DMS 273 (cell line): ENCODE measurements around the gene PEPD.
"Not testable (repeated sequence)": the region's sequence is repeated elsewhere in the genome, so short reads cannot be mapped to it uniquely, and the experiment has no call there.

Experiments
- DNase-seq: peaks from one replicate; lab custom pipeline; 2025; ENCODE audit not compliant: unreplicated experiment; lab: John Stamatoyannopoulos, UW

Gene PEPD

GRCh38 chr19:33479570-33479969 lies 42.0 kb downstream of the PEPD start:
- DNase-seq: not testable (repeated sequence)

GRCh38 chr19:33477781-33478180 lies 43.8 kb downstream of the PEPD start:
- DNase-seq: no peak

GRCh38 chr19:33476151-33476707 lies 45.4 kb downstream of the PEPD start:
- DNase-seq: no peak

GRCh38 chr19:33473653-33474305 lies 47.8 kb downstream of the PEPD start:
- no peak for DNase-seq

- no peak for DNase-seq
Observed at GRCh38 chr19:33472691-33473652, 48.6 kb downstream of the PEPD start.

GRCh38 chr19:33472226-33472625 lies 49.4 kb downstream of the PEPD start:
- DNase-seq: no peak

- DNase-seq: no peak
Observed at GRCh38 chr19:33471111-33471996, 50.2 kb downstream of the PEPD start.

- no peak for DNase-seq
Observed at GRCh38 chr19:33470686-33471085, 50.9 kb downstream of the PEPD start.

- no peak for DNase-seq
Observed at GRCh38 chr19:33470040-33470330, 51.6 kb downstream of the PEPD start.

- no peak for DNase-seq
Observed at GRCh38 chr19:33469171-33470039, 52.2 kb downstream of the PEPD start.

- no peak for DNase-seq
Observed at GRCh38 chr19:33468361-33469170, 53.0 kb downstream of the PEPD start.

- no peak for DNase-seq
Observed at GRCh38 chr19:33467851-33468250, 53.7 kb downstream of the PEPD start.

- no peak for DNase-seq
Observed at GRCh38 chr19:33465834-33466233, 55.8 kb downstream of the PEPD start.

- DNase-seq: no peak
Observed at GRCh38 chr19:33465371-33465770, 56.2 kb downstream of the PEPD start.

- DNase-seq: no peak
Observed at GRCh38 chr19:33464733-33465115, 56.9 kb downstream of the PEPD start.

GRCh38 chr19:33464010-33464732 lies 57.4 kb downstream of the PEPD start:
- DNase-seq: no peak

GRCh38 chr19:33463199-33463598 lies 58.4 kb downstream of the PEPD start:
- DNase-seq: no peak

- no peak for DNase-seq
Observed at GRCh38 chr19:33462112-33462791, 59.3 kb downstream of the PEPD start.
